ENCODE results near the gene POLD3. TPM values are rescaled to one million over a fixed set of nuclear protein-coding genes. Genes with fewer than 3 reads are reported as not detected.

POLD3 gene
- total and polyA plus RNA-seq, 2 donors (not counting 1 experiment from before 2014, with no cell fraction given), result 4.6 to 17.6 TPM

- Mint-ChIP-seq H3K27me3 (no peaks in the 10 kb centered on the region), H3K4me1 (peaks cover 3% of the 10 kb centered on the region), H3K27ac (no peak overlapping the region), H3K4me3 (no peak overlapping the region), H3K9me3 (ENCODE audit: insufficient read depth) (no peaks in the 10 kb centered on the region)
- intact Hi-C loops (cut with micrococcal nuclease), result no loop called here
- DNase-seq, result no peak
- ChIA-PET CTCF (no interaction called here), POLR2A (no interaction called here)
- H3K4me2 ChIP-seq (replicated peaks; ENCODE audit: low read depth, low read length, poor library complexity, severe bottlenecking), result no peak overlapping the region
- H4K20me1 ChIP-seq (ENCODE audit: control insufficient read depth, insufficient read depth, low read length, poor library complexity, severe bottlenecking), result no peaks in the 10 kb centered on the region
- H3K4me3 ChIP-seq (ENCODE audit: control extremely low read depth in 1 of 5, extremely low read depth in 1 of 5, insufficient read depth in 1 of 5, low read depth in 2 of 5, low read length in 4 of 5), result no peak overlapping the region
- H3K79me2 ChIP-seq (ENCODE audit: control insufficient read depth, insufficient read depth, low read length), result no peaks in the 10 kb centered on the region
- H2AFZ ChIP-seq (ENCODE audit: insufficient read depth, low read depth, low read length, poor library complexity, severe bottlenecking), result no peak overlapping the region
- no peaks in the 10 kb centered on the region for H3K27me3 ChIP-seq (replicated peaks in 1 of 4; ENCODE audit: control extremely low read depth in 1 of 4, control insufficient read depth in 3 of 4, insufficient read depth in 4 of 4, low read length in 3 of 4)
- H3K27ac ChIP-seq (ENCODE audit: low read length in 2 of 2), result no peak overlapping the region
- H3K9ac ChIP-seq (ENCODE audit: low read length), result no peak overlapping the region
- TF ChIP-seq, protein P1, sequence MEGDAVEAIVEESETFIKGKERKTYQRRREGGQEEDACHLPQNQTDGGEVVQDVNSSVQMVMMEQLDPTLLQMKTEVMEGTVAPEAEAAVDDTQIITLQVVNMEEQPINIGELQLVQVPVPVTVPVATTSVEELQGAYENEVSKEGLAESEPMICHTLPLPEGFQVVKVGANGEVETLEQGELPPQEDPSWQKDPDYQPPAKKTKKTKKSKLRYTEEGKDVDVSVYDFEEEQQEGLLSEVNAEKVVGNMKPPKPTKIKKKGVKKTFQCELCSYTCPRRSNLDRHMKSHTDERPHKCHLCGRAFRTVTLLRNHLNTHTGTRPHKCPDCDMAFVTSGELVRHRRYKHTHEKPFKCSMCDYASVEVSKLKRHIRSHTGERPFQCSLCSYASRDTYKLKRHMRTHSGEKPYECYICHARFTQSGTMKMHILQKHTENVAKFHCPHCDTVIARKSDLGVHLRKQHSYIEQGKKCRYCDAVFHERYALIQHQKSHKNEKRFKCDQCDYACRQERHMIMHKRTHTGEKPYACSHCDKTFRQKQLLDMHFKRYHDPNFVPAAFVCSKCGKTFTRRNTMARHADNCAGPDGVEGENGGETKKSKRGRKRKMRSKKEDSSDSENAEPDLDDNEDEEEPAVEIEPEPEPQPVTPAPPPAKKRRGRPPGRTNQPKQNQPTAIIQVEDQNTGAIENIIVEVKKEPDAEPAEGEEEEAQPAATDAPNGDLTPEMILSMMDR (IDR thresholded peaks at IDR 0.05), result no peak
- no peak for TF ChIP-seq EZH2 (IDR thresholded peaks at IDR 0.05; ENCODE audit: borderline replicate concordance, insufficient read depth, low read depth, low read length, poor library complexity, severe bottlenecking)
- H3K36me3 ChIP-seq (replicated peaks in 1 of 2; ENCODE audit: control extremely low read depth in 1 of 2, control insufficient read depth in 1 of 2, extremely low read depth in 1 of 2, insufficient read depth in 2 of 2, low read length in 1 of 2), result peaks cover 0 to 30% of the 10 kb centered on the region in 2 experiments
- ATAC-seq (ENCODE audit: low read depth), result no peak
- no peaks in the 10 kb centered on the region for H3K4me1 ChIP-seq (ENCODE audit: control insufficient read depth in 2 of 2, insufficient read depth in 2 of 2, low read length in 2 of 2)
- whole genome bisulfite sequencing (ENCODE audit: insufficient coverage), result 100% methylated on average over 1 of the region's 5 CpGs
- no peaks in the 10 kb centered on the region for H3K9me3 ChIP-seq (ENCODE audit: control extremely low read depth in 1 of 3, control insufficient read depth in 2 of 3, insufficient read depth in 1 of 3, low read length in 2 of 3)
Measured at GRCh38 chr11:74633406-74634393, 41.3 kb downstream of the POLD3 start.

DNA sequence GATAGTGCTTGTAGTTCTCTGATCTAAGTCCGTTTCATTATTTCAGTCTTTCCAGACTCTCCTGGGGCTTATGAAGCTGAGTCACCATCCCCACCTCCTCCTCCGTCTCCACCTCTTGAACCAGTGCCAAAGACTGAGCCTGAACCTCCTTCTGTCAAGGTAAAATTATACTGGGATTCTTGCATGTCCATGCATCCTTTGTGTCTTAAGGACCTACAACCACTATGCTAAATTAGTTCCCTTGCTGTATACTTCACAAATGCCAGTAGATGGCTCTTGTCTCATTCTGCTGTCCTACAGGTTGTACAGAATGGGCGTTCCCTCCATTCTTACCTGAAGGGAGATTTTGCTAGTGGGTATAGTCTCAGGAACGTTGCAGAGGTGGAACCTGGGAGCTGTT, 42.2 kb downstream of the POLD3 start:
- ChIA-PET CTCF (no interaction called here), POLR2A (no interaction called here)
- no peak for DNase-seq
- 84% methylated on average over 3 of the region's 4 CpGs for WGBS (ENCODE audit: insufficient coverage)
- H3K79me2 ChIP-seq (ENCODE audit: control insufficient read depth, insufficient read depth, low read length), result no peaks in the 10 kb centered on the region
- H3K36me3 ChIP-seq (replicated peaks in 1 of 2; ENCODE audit: control extremely low read depth in 1 of 2, control insufficient read depth in 1 of 2, extremely low read depth in 1 of 2, insufficient read depth in 2 of 2, low read length in 1 of 2), result peaks cover 0 to 35% of the 10 kb centered on the region in 2 experiments
- no peak overlapping the region for H3K9ac ChIP-seq (ENCODE audit: low read length)
- no peak overlapping the region for H3K27ac ChIP-seq (ENCODE audit: low read length in 2 of 2)
- H3K9me3 ChIP-seq (ENCODE audit: control extremely low read depth in 1 of 3, control insufficient read depth in 2 of 3, insufficient read depth in 1 of 3, low read length in 2 of 3), result no peaks in the 10 kb centered on the region
- no peak overlapping the region for H2AFZ ChIP-seq (ENCODE audit: insufficient read depth, low read depth, low read length, poor library complexity, severe bottlenecking)
- no peak overlapping the region for H3K4me2 ChIP-seq (replicated peaks; ENCODE audit: low read depth, low read length, poor library complexity, severe bottlenecking)
- peaks cover 3% of the 10 kb centered on the region for H3K4me1 Mint-ChIP-seq
- no peak overlapping the region for H3K4me3 Mint-ChIP-seq
- no peak overlapping the region for H3K27ac Mint-ChIP-seq
- intact Hi-C loops (cut with micrococcal nuclease), result no loop called here
- no peaks in the 10 kb centered on the region for H3K9me3 Mint-ChIP-seq (ENCODE audit: insufficient read depth)
- no peaks in the 10 kb centered on the region for H3K4me1 ChIP-seq (ENCODE audit: control insufficient read depth in 2 of 2, insufficient read depth in 2 of 2, low read length in 2 of 2)
- ATAC-seq (ENCODE audit: low read depth), result no peak
- TF ChIP-seq, protein P1 (IDR thresholded peaks at IDR 0.05), result no peak
- no peak for TF ChIP-seq EZH2 (IDR thresholded peaks at IDR 0.05; ENCODE audit: borderline replicate concordance, insufficient read depth, low read depth, low read length, poor library complexity, severe bottlenecking)
- no peaks in the 10 kb centered on the region for H3K27me3 Mint-ChIP-seq
- no peak overlapping the region for H3K4me3 ChIP-seq (ENCODE audit: control extremely low read depth in 1 of 5, extremely low read depth in 1 of 5, insufficient read depth in 1 of 5, low read depth in 2 of 5, low read length in 4 of 5)
- H3K27me3 ChIP-seq (replicated peaks in 1 of 4; ENCODE audit: control extremely low read depth in 1 of 4, control insufficient read depth in 3 of 4, insufficient read depth in 4 of 4, low read length in 3 of 4), result no peaks in the 10 kb centered on the region
- H4K20me1 ChIP-seq (ENCODE audit: control insufficient read depth, insufficient read depth, low read length, poor library complexity, severe bottlenecking), result no peaks in the 10 kb centered on the region

Data from B cell (primary cell).